IMR-90 (cell line): Measurements from ENCODE around the gene TLR10. TPM values are rescaled to one million over a fixed set of nuclear protein-coding genes. Genes with fewer than 3 reads are reported as not detected.
A peak's percentile ranks its signal among the peaks of the same experiment; 100 is the strongest.

Experiments
- ATAC-seq: fragments of 200-7000 bp; cut with Tn5 transposase; 2 replicates; pipeline ENCODE4 v1.9.1; 2020; ENCODE audit warnings: low read depth, mild to moderate bottlenecking, moderate library complexity
- BruUV-seq: library from RNA; stranded (reverse); fragments of 400-500 nt; replicated peaks from 2 replicates; lab custom pipeline; 2021; lab: Mats Ljungman, UMichigan
- CTCF ChIA-PET: fragments of 300-600 bp; formaldehyde crosslinking; extraction: SDS; loops from one replicate; lab custom pipeline; 2021; ENCODE audit warnings: antibody characterized with exemption; lab: Yijun Ruan, JAX
- POLR2A ChIA-PET: fragments of 300-600 bp; sonication (Branson Sonifier 250); formaldehyde crosslinking; loops from one replicate; lab custom pipeline; 2022; ENCODE audit warnings: antibody characterized with exemption; ENCODE audit not compliant: unreplicated experiment; lab: Charles Lee
- DNase-seq: peaks from one replicate; pipeline ENCODE4 v3.0.0; 2013
- H2AFZ ChIP-seq: replicated peaks from 2 replicates; pipeline ENCODE3; 2013; ENCODE audit warnings: low read length, mild to moderate bottlenecking; ENCODE audit not compliant: poor library complexity
- H2AK5ac ChIP-seq: 2 replicates; pipeline ENCODE4 v1.6.1; 2013; ENCODE audit warnings: low read depth, low read length, inconsistent platforms
- H2AK9ac ChIP-seq: replicated peaks from 2 replicates; pipeline ENCODE3; 2013; ENCODE audit warnings: mild to moderate bottlenecking, low read depth, low read length, moderate library complexity; ENCODE audit not compliant: poor library complexity
- H2BK120ac ChIP-seq: 2 replicates; pipeline ENCODE4 v1.6.1; 2013; ENCODE audit warnings: low read depth, low read length, inconsistent platforms
- H2BK15ac ChIP-seq: 3 replicates; pipeline ENCODE4 v1.6.1; 2013; ENCODE audit warnings: low read depth, low read length, inconsistent platforms
- H2BK20ac ChIP-seq: 2 replicates; pipeline ENCODE4 v1.6.1; 2013; ENCODE audit warnings: low read depth, mild to moderate bottlenecking, inconsistent platforms, low read length, moderate library complexity
- H2BK5ac ChIP-seq: 2 replicates; pipeline ENCODE4 v1.6.1; 2013; ENCODE audit warnings: mild to moderate bottlenecking, low read depth, low read length, inconsistent platforms; ENCODE audit not compliant: poor library complexity, severe bottlenecking
- H3K14ac ChIP-seq: replicated peaks from 2 replicates; pipeline ENCODE4 v1.6.1; 2013; ENCODE audit warnings: low read depth, low read length, inconsistent platforms
- H3K18ac ChIP-seq: 2 replicates; pipeline ENCODE4 v1.6.1; 2013; ENCODE audit warnings: low read depth, low read length, control low read depth
- H3K23ac ChIP-seq: 2 replicates; pipeline ENCODE4 v1.6.1; 2013; ENCODE audit warnings: low read depth, low read length, inconsistent platforms
- H3K27ac ChIP-seq: 2 replicates; pipeline ENCODE4 v1.5.1; 2013; ENCODE audit warnings: mild to moderate bottlenecking, control low read depth, low read length; ENCODE audit not compliant: insufficient read depth
- H3K27me3 ChIP-seq: 2 replicates; pipeline ENCODE4 v1.6.1; 2013; ENCODE audit warnings: low read length; ENCODE audit not compliant: control insufficient read depth, insufficient read depth
- H3K36me3 ChIP-seq: 2 replicates; pipeline ENCODE4 v1.6.1; 2013; ENCODE audit warnings: low read length, mixed read lengths; ENCODE audit not compliant: control insufficient read depth, insufficient read depth
- H3K4ac ChIP-seq: 2 replicates; pipeline ENCODE4 v1.6.1; 2013; ENCODE audit warnings: low read depth, low read length, inconsistent platforms
- H3K4me1 ChIP-seq: 2 replicates; pipeline ENCODE4 v1.6.1; 2013; ENCODE audit warnings: low read length, mixed read lengths; ENCODE audit not compliant: control insufficient read depth, insufficient read depth
- H3K4me2 ChIP-seq: 2 replicates; pipeline ENCODE4 v1.6.1; 2013; ENCODE audit warnings: low read depth, mild to moderate bottlenecking, control low read depth, low read length, moderate library complexity
- H3K4me3 ChIP-seq: 2 replicates; pipeline ENCODE4 v1.5.1; 2013; ENCODE audit warnings: low read depth, mild to moderate bottlenecking, control low read depth, low read length, moderate library complexity; ENCODE audit not compliant: insufficient read depth
- H3K56ac ChIP-seq: 2 replicates; pipeline ENCODE4 v1.6.1; 2013; ENCODE audit warnings: low read length, inconsistent platforms; ENCODE audit not compliant: insufficient read depth; ENCODE audit errors: extremely low read depth
- H3K79me1 ChIP-seq, 2 experiments: 2 replicates each; pipeline ENCODE4 v1.6.1; 2013; ENCODE audit warnings: low read length in 2 of 2, inconsistent platforms in 1 of 2, low read depth in 1 of 2
- H3K9ac ChIP-seq: 2 replicates; pipeline ENCODE4 v1.6.1; 2013; ENCODE audit warnings: low read depth, low read length, control low read depth
- H3K9me1 ChIP-seq: 2 replicates; pipeline ENCODE4 v1.6.1; 2013; ENCODE audit warnings: low read length, inconsistent platforms; ENCODE audit not compliant: insufficient read depth
- H3K9me3 ChIP-seq: 2 replicates; pipeline ENCODE4 v1.6.1; 2013; ENCODE audit warnings: low read length; ENCODE audit not compliant: control insufficient read depth, insufficient read depth
- H4K20me1 ChIP-seq: 2 replicates; pipeline ENCODE4 v1.6.1; 2013; ENCODE audit warnings: low read length, inconsistent platforms; ENCODE audit not compliant: insufficient read depth
- H4K5ac ChIP-seq: 2 replicates; pipeline ENCODE4 v1.6.1; 2013; ENCODE audit warnings: mild to moderate bottlenecking, low read depth, low read length, control low read depth
- H4K8ac ChIP-seq, 2 experiments: 2 replicates each; pipeline ENCODE4 v1.6.1; 2013; ENCODE audit warnings: low read depth in 2 of 2, low read length in 2 of 2, control low read depth in 1 of 2, inconsistent platforms in 1 of 2
- H4K91ac ChIP-seq: 2 replicates; pipeline ENCODE4 v1.6.1; 2013; ENCODE audit warnings: low read depth, low read length, inconsistent platforms; ENCODE audit not compliant: insufficient read depth
- BHLHE40 ChIP-seq: fragments of 150-350 bp; IDR thresholded peaks from 2 replicates; pipeline ENCODE4 v1.6.1; 2016; ENCODE audit warnings: mild to moderate bottlenecking, low read depth, low read length
- CHD1 ChIP-seq: IDR thresholded peaks from 2 replicates; pipeline ENCODE4 v1.6.1; 2012; ENCODE audit warnings: low read depth, low read length, improper control_type of control experiment
- CTCF ChIP-seq: conservative IDR thresholded peaks from 2 replicates; pipeline ENCODE4 v1.5.1; 2012; ENCODE audit warnings: mild to moderate bottlenecking, low read depth, low read length, improper control_type of control experiment
- ELK1 ChIP-seq: fragments of 150-350 bp; IDR thresholded peaks from 2 replicates; pipeline ENCODE4 v1.6.1; 2016; ENCODE audit warnings: low read depth, mild to moderate bottlenecking, low read length, moderate library complexity, borderline replicate concordance
- FOS ChIP-seq: fragments of 150-350 bp; IDR thresholded peaks from 2 replicates; pipeline ENCODE4 v1.6.1; 2016; ENCODE audit warnings: low read depth, low read length
- POLR2A ChIP-seq: IDR thresholded peaks from 2 replicates; pipeline ENCODE4 v1.6.1; 2012; ENCODE audit warnings: mild to moderate bottlenecking, low read depth, low read length
- RAD21 ChIP-seq: IDR thresholded peaks from 2 replicates; pipeline ENCODE4 v1.6.1; 2012; ENCODE audit warnings: low read length, improper control_type of control experiment
- WGBS, 2 experiments: methylation state at CpG; one replicate each; pipeline versions ENCODE4 v1.1.5 to v1.1.7; 2013; ENCODE audit warnings: missing lambda C conversion rate in 2 of 2; ENCODE audit not compliant: insufficient read length in 1 of 2; ENCODE audit errors: extremely low coverage in 2 of 2; 5-methylcytosine and 5-hydroxymethylcytosine counted together
- dilution Hi-C: fragments of 300-500 bp; cut with HindIII; formaldehyde crosslinking; loops from one replicate; pipeline ENCODE4 v1.14.3; 2018; ENCODE audit warnings: low sequenced_read_pairs; ENCODE audit not compliant: unreplicated experiment
- in situ Hi-C: fragments of 300-500 bp; cut with MboI; formaldehyde crosslinking; loops from 3 replicates; pipeline ENCODE4 v1.14.3; 2019; ENCODE audit warnings: low sequenced_read_pairs, inconsistent platforms, mixed read lengths
- intact Hi-C: fragments of 100-400 bp; cut with micrococcal nuclease; formaldehyde crosslinking; loops from 2 replicates; pipeline ENCODE4 v1.10.0; 2022
- polyA plus RNA-seq, 3 experiments: library from polyadenylated mRNA; depleted of rRNA; stranded (reverse); fragments of >200 nt; gene quantifications; 2 replicates each; pipeline ENCODE4 v1.2.3, GENCODE V29; 2012; ENCODE audit warnings: low replicate concordance in 1 of 3
- total RNA-seq: library from RNA; depleted of rRNA; stranded (reverse); fragments of >200 nt; gene quantifications from 2 replicates; pipeline ENCODE4 v1.2.3, GENCODE V29; 2012
- TF ChIP-seq, protein P1 (sequence below): fragments of 150-350 bp; IDR thresholded peaks from 2 replicates; pipeline ENCODE4 v1.6.1; 2017; ENCODE audit warnings: mild to moderate bottlenecking, antibody characterized with exemption, low read length, low read depth

TLR10 gene
- total and polyA plus RNA-seq, 2 of the 4 experiments (the other 2 are of a cell fraction) = not detected

- WGBS, 2 experiments = no CpG with 5 or more reads among the region's 5 CpGs
- ATAC-seq (peak; percentile 32), DNase-seq (no peak)
- TF ChIP-seq RAD21 = no peak
- TF ChIP-seq CTCF = no peak
- TF ChIP-seq, protein P1, sequence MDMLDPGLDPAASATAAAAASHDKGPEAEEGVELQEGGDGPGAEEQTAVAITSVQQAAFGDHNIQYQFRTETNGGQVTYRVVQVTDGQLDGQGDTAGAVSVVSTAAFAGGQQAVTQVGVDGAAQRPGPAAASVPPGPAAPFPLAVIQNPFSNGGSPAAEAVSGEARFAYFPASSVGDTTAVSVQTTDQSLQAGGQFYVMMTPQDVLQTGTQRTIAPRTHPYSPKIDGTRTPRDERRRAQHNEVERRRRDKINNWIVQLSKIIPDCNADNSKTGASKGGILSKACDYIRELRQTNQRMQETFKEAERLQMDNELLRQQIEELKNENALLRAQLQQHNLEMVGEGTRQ = no peak
- no peak for TF ChIP-seq BHLHE40
- no peak for TF ChIP-seq CHD1
- no peak for TF ChIP-seq POLR2A
- no peak for TF ChIP-seq FOS
- TF ChIP-seq ELK1 = no peak
- BruUV-seq = no TSS peak
- ChIA-PET CTCF (interaction anchor here (0.7 kb wide), 1 partner anchor 24 kb away, joined by 3 read pairs; no protein-coding TSS in a partner anchor), POLR2A (no interaction called here)
- Histone ChIP-seq H3K9me3 (no peaks in the 10 kb centered on the region), H4K91ac (no peak overlapping the region), H3K56ac (no peak overlapping the region), H3K14ac (no peak overlapping the region), H3K9ac (no peak overlapping the region), H4K8ac (peak overlapping the region in 1 of 2 experiments; percentile 36; a peak in 1 of 4 replicates), H3K4me2 (no peak overlapping the region), H2AK5ac (no peak overlapping the region), H2AFZ (no peak overlapping the region), H2AK9ac (no peak overlapping the region), H3K9me1 (no peaks in the 10 kb centered on the region), H3K79me1 (no peaks in the 10 kb centered on the region), H2BK5ac (no peak overlapping the region), H3K27me3 (no peaks in the 10 kb centered on the region; the same call in 1 of the 2 replicates), H2BK120ac (no peak overlapping the region), H3K4me1 (no peaks in the 10 kb centered on the region), H2BK15ac (no peak overlapping the region), H3K23ac (no peak overlapping the region), H4K5ac (no peak overlapping the region), H3K4me3 (no peak overlapping the region), H2BK20ac (no peak overlapping the region), H3K36me3 (no peaks in the 10 kb centered on the region), H3K27ac (no peak overlapping the region), H4K20me1 (no peaks in the 10 kb centered on the region), H3K18ac (no peak overlapping the region), H3K4ac (no peak overlapping the region)
- in situ Hi-C loops = no loop called here
- intact Hi-C loops = no loop called here
- dilution Hi-C loops = no loop called here
These were observed 22.8 kb upstream of the TLR10 start for GRCh38 chr4:38805530-38806145.
